ENCODE measurements around the gene ARF4. TPM values are rescaled to one million over a fixed set of nuclear protein-coding genes. Genes with fewer than 3 reads are reported as not detected.
A peak's percentile ranks its signal among the peaks of the same experiment; 100 is the strongest.
"Not testable (repeated sequence)": the region's sequence is repeated elsewhere in the genome, so short reads cannot be mapped to it uniquely, and the experiment has no call there.

The ARF4 gene
- total RNA-seq: 97.3 TPM

DNA sequence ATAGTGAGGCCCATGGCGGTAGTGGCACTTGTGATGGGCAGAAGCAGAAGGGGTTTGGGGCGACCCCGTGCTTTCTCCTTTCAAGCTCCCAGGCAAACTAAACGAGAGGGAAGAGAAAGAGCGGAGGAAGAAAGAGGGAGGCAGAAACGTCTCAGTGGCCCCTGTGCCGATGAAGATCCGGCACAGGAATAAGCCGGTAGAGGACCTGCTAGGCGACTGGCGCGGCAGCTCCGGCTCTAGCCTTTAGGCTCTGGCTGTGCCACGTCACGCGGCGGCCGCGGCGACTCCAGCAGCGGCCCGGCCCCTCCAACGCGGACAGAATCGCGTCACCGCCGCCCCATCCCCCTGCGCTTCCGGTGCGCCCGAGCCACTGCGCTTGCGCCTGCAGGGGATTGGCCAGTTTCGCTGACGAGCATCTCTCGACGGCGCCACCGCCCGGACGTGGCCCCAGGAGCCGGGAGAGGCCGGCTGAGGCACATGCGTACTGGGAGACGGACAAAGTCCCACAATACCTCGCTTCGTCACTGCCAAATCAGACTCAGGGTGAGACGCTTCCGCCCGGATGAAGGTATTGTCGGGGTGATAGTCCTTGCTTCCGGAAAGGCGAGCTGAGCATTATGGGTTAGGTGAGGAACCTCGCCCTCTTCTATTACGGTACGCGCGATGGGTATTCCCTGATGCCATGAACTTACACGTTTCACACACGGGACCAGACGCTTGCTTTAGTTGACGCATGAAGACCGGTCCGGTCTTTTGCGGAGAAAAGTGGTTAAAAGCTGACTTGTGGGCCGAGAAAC, at the start of gene ARF4:
TSS of gene ARF4 (minus strand) at position 218 of the 797 bp plus-strand sequence. CDS start at position 14, 204 bp downstream.
- intact Hi-C loops (cut with DNase I): no loop called here
- ATAC-seq (peak; percentile 98), DNase-seq (ENCODE audit: low spot score) (peak; percentile 99)

DNA sequence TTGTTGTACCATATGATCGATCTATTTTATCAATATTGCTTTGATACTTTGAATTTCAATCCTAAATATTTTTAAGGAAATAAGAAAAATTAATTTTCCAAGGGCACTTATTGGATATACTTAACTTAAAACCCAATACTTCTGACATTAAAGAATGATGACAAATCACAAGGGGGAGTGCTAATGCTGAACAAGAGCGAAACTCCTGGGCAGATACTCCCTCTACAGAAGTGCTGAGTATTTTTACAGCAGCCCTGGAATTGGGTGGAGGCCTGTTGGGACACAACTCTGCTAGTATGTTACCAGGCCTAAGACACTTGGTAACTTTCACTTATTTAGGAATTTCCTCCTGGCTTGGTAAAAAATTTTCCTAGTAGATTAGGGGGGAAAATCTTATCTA, 49.6 kb upstream of the ARF4 start:
- intact Hi-C loops (cut with DNase I): no loop called here
- no peak for DNase-seq (ENCODE audit: low spot score)
- peak; percentile 91 for ATAC-seq

DNA sequence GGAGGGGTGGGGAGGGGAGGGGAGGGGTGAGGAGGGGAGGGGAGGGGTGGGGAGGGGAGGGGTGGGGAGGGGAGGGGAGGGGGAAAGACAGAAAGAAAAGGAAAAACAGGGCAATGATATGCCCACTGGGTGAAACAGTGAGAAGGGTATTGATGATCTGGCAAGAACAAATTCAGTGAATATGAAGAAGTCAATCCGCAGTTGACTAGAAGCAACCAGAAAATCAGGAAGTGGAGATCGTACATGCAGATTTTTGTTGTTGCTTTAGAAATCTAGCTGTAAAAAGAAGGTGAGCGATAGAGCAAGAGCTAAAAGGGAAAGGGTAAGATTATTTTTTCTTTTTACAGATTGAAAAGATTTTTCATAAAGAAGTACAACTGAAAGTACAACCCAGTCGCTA, 47.6 kb upstream of the ARF4 start:
- ATAC-seq (no peak), DNase-seq (ENCODE audit: low spot score) (no peak)
- intact Hi-C loops (cut with DNase I): no loop called here

DNA sequence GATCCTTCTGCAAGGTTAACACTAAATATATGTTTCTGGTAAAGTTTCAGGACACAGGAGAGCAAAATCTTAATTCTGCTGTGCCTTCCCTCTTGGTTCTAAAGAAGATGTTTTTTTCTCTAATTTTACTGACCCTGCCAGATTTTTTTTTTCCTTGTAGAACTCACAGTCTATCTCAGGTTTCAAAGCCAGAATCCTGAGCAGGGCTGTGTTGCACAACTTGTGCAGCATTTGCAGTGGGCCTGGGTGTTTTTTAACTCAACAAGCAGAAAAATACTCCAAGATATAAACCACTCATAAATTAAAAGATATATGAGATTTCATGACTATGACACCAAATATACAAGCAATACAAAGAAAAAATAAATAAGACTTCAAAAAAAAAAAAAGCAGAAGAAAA, 40.2 kb upstream of the ARF4 start:
- DNase-seq (ENCODE audit: low spot score): no peak
- intact Hi-C loops (cut with DNase I): no loop called here
- no peak for ATAC-seq

DNA sequence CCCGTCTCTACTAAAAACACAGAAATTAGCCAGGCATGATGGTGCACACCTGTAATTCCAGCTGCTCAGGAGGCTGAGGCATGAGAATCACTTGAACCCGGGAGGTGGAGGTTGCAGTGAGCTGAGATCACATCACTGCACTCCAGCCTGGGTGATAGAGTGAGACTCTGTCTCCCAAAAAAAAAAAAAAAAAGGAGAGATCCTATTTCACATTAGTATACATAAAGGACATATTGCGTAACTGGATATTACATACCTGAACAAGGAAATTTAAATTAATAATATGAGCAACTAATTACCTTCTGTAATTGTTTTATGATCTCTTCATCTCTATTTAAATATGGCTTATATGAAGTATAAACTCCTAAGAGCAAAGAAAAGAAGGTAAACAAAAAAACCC, 37.1 kb upstream of the ARF4 start:
- DNase-seq (ENCODE audit: low spot score); intact Hi-C loops (cut with DNase I); ATAC-seq: not testable (repeated sequence)

DNA sequence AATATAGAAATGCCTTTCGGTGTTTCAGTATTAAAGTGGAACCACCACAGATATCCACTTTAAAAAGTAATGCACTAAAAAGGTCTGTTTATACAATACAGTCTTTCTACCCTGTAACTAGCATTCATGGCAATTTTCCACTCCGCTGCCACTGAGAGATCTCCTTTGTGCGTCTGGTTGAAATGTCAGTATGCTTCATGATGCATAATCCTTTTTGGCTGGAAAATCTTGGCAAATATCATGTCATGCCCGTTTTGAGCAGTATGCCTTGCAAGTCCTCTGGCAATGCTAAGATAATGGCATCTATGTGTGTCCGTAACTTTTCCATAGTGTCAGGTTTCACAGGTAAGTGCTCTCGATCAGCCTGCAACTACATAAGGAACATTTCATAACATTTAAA, 30.8 kb upstream of the ARF4 start:
- intact Hi-C loops (cut with DNase I): no loop called here
- no peak for ATAC-seq

DNA sequence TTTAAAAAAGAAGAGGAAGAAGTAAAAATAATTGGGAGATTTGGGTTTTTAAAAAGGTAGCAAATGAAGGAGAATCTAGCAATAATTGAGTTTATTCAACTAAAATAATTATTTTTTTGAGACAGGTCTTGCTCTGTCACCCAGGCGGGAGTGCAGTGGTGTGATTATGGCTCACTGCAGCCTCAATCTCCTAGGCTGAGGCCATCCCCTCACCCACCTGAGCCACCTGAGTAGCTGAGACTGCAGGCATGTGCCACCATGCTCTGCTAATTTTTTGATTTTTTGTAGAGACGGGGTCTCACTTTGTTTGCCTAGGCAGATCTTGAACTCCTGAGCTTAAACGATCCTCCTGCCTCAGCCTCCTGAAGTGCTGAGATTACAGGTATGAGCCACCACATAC, 27.7 kb upstream of the ARF4 start:
- DNase-seq (ENCODE audit: low spot score): no peak
- no peak for ATAC-seq
- intact Hi-C loops (cut with DNase I): no loop called here

More for the DNA sequence above, 30.8 kb upstream of the ARF4 start:
- DNase-seq (ENCODE audit: low spot score): no peak

DNA sequence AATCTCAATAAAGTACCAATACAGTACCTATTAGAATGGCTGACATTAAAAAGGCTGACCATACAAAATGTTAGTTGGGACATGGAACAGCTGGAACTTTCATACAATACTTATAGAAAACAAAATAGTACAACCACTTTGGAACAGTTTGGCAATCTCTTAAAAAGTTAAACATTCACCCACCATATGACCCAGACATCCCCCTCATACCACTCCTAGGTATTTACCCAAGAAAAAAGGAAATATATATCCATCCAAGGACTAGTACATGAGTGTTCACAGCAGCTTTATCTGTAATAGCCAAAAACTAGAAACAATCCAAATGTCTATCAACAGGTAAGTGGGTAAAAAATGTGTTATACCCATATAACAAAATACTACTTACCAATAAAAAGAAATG, 25.2 kb upstream of the ARF4 start:
- DNase-seq (ENCODE audit: low spot score) (no peak), ATAC-seq (no peak)
- intact Hi-C loops (cut with DNase I): no loop called here

DNA sequence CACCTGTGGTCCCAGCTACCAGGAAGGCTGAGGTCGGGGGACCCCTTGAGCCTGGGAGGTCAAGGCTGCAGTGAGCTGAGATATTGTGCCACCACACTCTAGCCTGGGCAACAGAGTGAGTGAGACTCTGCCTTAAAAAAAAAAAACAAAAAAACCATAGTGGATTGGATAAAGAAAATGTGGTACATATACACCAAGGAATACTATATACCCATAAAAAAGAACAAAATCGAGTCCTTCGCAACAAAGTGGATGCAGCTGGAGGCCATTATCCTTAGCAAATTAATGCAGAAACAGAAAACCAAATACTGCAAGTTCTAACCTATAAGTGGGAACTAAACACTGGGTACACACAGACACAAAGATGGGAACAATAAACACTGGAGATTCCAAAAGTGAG, 20.6 kb upstream of the ARF4 start:
- DNase-seq (ENCODE audit: low spot score): no peak
- no peak for ATAC-seq
- intact Hi-C loops (cut with DNase I): no loop called here

DNA sequence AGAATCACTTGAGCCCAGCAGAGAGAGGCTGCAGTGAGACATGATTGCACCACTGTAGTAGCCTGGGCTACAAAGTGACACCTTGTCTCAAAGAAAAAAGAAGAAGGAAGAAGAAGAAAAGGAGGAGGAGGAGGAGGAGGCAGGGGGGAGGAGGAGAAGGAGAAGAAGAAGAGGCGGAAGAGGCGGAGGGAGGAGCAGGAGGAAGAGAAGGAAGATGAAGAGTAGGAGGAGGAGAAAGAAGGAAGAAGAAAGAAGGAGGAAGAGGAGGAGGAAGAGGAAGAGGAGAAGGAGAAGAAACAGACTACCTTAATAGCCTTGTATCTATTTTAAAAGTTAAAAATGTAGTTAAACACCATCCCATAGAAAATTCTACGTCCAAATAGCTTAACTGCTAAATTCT, 19.1 kb upstream of the ARF4 start:
- intact Hi-C loops (cut with DNase I): no loop called here
- ATAC-seq: no peak
- no peak for DNase-seq (ENCODE audit: low spot score)

DNA sequence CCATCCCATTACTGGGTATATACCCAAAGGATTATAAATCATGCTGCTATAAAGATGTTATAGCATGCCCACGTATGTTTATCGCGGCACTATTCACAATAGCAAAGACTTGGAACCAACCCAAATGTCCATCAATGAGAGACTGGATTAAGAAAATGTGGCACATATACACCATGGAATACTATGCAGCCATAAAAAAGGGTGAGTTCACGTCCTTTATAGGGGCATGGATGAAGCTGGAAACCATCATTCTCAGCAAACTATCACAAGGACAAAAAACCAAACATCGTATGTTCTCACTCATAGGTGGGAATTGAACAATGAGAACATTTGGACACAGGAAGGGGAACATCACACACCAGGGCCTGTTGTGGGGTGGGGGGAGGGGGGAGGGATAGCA, 14.7 kb upstream of the ARF4 start:
- ATAC-seq; DNase-seq (ENCODE audit: low spot score); intact Hi-C loops (cut with DNase I): not testable (repeated sequence)

DNA sequence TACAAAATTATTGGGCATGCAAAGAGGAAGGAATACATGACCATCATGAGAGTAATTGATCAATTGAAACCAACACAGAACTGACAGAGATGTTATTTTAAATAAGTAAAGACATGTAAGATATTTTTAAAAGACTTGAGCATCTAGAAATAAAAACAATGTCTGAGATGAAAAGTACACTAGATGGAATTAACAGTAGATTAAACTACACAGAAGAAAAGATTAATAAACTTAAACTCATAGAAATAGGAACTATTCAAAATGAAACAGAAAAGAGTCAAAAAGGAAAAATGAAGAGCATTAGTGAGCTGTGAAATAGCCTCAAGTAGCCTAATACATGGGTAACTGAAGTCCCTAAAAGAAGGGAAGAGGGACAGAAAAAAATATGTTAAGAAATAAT, 8.5 kb upstream of the ARF4 start:
- intact Hi-C loops (cut with DNase I): no loop called here
- DNase-seq (ENCODE audit: low spot score) (no peak), ATAC-seq (no peak)

DNA sequence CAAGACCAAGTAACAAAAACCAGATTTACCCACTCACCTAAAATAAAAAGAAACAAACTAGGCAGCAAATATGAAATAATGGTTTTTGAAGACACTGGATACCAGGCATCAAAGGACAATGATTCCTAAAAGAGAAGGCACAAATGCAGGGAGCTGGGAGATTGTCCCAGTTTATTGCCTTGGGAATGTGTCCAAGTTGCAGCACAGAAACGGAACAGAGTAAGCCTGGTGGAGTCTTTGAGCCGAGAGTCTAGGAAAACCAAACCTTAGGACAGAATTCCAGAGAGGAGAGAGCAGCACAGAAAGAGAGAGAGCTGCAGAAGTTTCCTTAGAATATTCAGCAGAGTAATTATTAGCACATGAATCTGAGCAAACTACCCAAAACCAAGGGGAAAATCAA, 7.8 kb upstream of the ARF4 start:
- ATAC-seq (no peak), DNase-seq (ENCODE audit: low spot score) (no peak)

DNA sequence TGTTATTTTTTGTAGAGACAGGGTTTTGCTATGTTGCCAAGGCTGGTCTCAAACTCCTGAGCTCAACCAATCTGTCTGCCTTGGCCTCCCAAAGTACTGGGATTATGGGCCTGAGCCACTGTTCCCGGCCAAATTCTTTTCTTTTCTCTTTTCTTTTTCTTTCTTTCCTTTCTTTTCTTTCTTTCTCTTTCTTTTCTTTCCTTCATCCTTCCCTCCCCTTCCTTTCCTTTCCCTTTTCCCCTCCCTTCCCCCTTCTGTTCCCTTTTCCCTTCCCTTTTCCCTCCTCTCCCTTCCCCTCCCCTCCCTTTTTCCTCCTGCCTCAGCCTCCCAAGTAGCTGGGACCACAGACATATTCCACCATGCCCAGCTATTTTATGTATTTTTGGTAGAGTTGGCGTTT, 3.1 kb upstream of the ARF4 start:
- ATAC-seq: no peak
- intact Hi-C loops (cut with DNase I): no loop called here

More for the DNA sequence above, 7.8 kb upstream of the ARF4 start:
- intact Hi-C loops (cut with DNase I): no loop called here

DNA sequence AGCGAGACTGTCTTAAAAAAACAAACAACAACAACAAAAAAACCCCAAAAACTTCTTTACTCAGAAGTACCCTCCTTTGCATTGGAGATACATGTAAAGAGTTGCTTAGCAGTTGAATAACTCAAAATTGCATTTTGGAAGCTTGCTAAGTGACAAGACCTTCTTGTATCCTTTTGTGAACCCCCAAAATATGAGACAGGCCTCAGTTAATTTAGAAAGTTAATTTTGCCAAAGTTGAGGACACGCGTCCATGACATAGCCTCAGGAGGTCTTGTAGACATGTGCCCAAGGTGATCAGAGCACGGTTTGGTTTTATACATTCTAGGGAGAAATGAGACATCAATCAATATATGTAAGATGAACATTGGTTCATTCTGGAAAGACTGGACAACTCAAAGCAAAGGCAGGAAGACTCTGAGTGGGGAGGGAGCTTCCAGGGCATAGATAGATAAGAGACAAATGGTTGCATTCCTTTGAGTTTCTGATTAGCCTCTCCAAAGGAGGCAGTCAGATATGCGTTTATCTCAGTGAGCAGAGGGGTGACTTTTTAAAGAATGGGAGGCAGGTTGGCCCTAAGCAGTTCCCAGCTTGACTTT, 1.7 kb upstream of the ARF4 start:
- no peak for DNase-seq (ENCODE audit: low spot score)
- intact Hi-C loops (cut with DNase I): no loop called here
- no peak for ATAC-seq

More for the DNA sequence above, 3.1 kb upstream of the ARF4 start:
- DNase-seq (ENCODE audit: low spot score): no peak

DNA sequence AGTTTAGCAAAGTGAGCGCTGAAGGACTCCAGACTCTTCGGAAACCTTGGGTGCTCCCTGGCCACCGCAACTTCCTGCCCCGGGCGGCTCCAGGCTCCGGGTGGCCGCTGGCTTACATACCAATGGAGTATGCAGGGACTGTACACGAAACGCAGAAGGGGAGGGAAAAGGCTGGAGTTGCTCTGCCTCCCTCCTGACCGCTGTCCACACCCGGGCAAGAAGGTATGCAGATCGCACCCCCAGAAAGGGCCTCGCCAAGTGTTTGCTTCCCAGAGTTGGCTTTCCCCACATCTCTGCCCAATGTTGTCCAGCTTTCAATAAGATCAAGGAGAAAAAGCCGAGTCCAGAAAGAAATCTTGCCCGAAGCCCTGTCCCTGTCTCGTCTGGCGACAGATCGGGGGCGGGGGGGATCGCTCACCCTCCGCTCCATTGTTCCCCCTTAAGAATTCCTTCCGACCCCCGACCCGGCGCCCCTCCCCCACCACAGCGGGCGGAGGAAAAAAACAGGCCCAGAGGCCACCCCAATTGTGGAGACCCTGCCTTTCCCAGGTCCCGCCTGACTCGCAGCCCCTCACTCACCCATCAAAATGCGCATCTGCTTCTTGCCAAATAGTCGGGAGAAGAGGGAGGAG, 533 bp downstream of the ARF4 start:
- DNase-seq (ENCODE audit: low spot score): peak; percentile 83
- intact Hi-C loops (cut with DNase I): no loop called here
- ATAC-seq: peak; percentile 73

DNA sequence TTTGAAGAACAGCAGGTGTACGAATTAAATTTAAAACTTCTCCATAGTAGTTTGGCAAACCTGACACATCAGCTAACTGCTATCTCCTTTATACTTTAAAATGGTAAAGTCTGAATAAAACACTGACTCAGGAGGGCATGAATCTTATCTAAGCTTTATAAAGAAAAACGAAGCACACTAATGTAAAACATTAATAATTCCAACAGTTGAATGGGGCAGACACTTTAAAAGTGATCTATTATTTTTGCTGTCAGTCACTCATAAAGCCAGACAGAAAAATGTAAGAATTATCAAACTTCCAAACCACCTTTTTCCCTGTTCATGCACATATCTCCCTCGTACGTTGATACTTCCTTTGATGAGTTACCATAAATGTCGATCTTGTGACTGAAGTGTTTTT, 2.6 kb downstream of the ARF4 start:
- no peak for ATAC-seq
- intact Hi-C loops (cut with DNase I): no loop called here
- DNase-seq (ENCODE audit: low spot score): no peak

DNA sequence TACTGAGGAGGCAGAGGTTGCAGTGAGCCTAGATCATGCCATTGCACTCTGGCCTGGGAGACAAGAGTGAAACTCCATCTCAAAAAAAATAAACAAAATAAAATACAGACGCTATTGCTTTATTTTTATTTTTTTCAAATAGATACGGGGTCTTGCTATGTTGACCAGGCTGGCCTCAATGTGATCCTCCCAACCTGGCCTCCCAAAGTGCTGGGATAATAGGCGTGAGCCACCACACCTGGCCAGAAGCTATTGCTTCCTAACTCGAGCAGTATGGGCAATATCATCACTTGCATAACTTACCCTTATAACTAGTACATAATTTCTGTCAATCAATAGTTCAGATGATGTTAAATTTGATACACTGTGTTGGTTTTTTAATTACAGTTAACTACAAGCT, 3.0 kb downstream of the ARF4 start:
- intact Hi-C loops (cut with DNase I): no loop called here
- ATAC-seq: no peak
- DNase-seq (ENCODE audit: low spot score): no peak

DNA sequence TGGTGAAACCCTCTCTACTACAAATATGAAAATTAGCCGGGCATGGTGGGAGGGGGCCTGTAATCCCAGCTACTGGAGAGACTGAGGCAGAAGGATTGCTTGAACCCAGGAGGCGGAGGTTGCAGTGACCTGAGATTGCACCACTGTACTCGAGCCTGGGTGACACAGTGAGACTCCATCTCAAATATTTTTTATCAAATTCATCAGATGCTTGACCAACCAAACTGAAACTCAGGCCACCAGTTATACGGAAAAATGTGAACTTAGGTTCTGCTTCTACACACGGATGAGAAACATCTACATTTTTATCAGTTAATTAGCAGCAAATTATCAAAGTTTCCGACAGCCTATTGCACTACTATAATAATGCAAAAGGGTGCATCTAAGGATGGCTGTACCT, 4.8 kb downstream of the ARF4 start:
- ATAC-seq (no peak), DNase-seq (ENCODE audit: low spot score) (no peak)
- intact Hi-C loops (cut with DNase I): no loop called here

DNA sequence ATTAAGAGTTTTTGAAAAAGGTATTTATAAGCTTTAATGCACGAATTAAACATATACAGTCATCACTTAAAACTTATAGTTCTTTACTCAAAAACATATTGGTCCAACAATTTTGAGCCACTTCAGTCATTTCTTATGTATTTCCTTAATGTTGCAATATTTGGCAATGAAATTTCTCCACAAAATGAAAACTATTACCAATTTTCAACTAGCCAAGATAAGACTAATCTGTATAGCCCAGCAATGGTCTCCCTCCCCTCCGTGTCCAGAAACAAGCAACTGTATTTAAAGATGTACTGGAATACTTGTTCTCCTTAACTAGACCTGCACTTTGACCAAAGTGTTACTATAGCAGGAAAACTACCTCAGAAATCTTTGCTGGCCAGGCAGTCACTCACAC, 9.2 kb downstream of the ARF4 start:
- intact Hi-C loops (cut with DNase I): no loop called here

More for the DNA sequence above, 9.2 kb downstream of the ARF4 start:
- no peak for DNase-seq (ENCODE audit: low spot score)
- no peak for ATAC-seq
